Spleen (tissue), 7 donors: ENCODE results near the gene BORA.

Experiments used
- CTCF ChIP-seq, 11 experiments: fragments of 200-600 bp in 7 of 11; fragments of 450-650 bp in 4 of 11; sonication (generic) in 4 of 11; IDR thresholded peaks in 8 of 11; conservative IDR thresholded peaks in 3 of 11; 1 replicate in 7 of 11; 2 replicates in 4 of 11; pipeline versions ENCODE4 v1.4.0 to v1.8.0; 2016 to 2021; ENCODE audit warnings: antibody characterized with exemption in 11 of 11, inconsistent platforms in 4 of 11, mild to moderate bottlenecking in 1 of 11
- POLR2A ChIP-seq, 3 donors: fragments of 450-650 bp; IDR thresholded peaks; one replicate each; pipeline ENCODE4 v1.5.1; 2017; ENCODE audit warnings: antibody characterized with exemption in 3 of 3, mild to moderate bottlenecking in 1 of 3
- donor health status: DM: no; HTN: no; CAD: no; lungs with moderate emphysema.
- donor health status: DM: no; HTN: no; CAD: no.
- donor health status: DM: no; HTN: no; CAD: no.

GRCh38 chr13:72686766-72687165, 41.0 kb upstream of the BORA start:
- TF ChIP-seq CTCF (IDR thresholded peaks at IDR 0.05 in 8 of 11, conservative IDR thresholded peaks at IDR 0.05 in 3 of 11) (no peak), POLR2A (IDR thresholded peaks at IDR 0.05) (no peak)
